H9 (cell line): ENCODE results near the gene ABCG8. TPM values are rescaled to one million over a fixed set of nuclear protein-coding genes. Genes with fewer than 3 reads are reported as not detected.

ENCODE experiments used
- DNase-seq: peaks from one replicate; pipeline ENCODE4 v3.0.0-alpha.2; 2017
- H2AFZ ChIP-seq: one replicate; pipeline ENCODE4 v1.6.1; 2013; ENCODE audit warnings: mild to moderate bottlenecking, low read length, control low read depth, moderate library complexity
- H2AK5ac ChIP-seq: 2 replicates; pipeline ENCODE4 v1.6.1; 2013; ENCODE audit warnings: low read length, control low read depth, mixed read lengths; ENCODE audit not compliant: insufficient read length
- H2BK120ac ChIP-seq: one replicate; pipeline ENCODE4 v1.6.1; 2013; ENCODE audit warnings: low read depth, mild to moderate bottlenecking, low read length, control low read depth, inconsistent platforms; ENCODE audit not compliant: poor library complexity, severe bottlenecking
- H2BK12ac ChIP-seq: 2 replicates; pipeline ENCODE4 v1.6.1; 2013; ENCODE audit warnings: low read length, control low read depth, mixed read lengths, low read depth; ENCODE audit not compliant: insufficient read length
- H2BK15ac ChIP-seq: 2 replicates; pipeline ENCODE4 v1.6.1; 2013; ENCODE audit warnings: low read depth, low read length, control low read depth
- H2BK20ac ChIP-seq: one replicate; pipeline ENCODE4 v1.6.1; 2013; ENCODE audit warnings: low read depth, mild to moderate bottlenecking, low read length, control low read depth, inconsistent platforms; ENCODE audit not compliant: poor library complexity, severe bottlenecking
- H2BK5ac ChIP-seq: 2 replicates; pipeline ENCODE4 v1.6.1; 2013; ENCODE audit warnings: low read length, control low read depth, mixed read lengths; ENCODE audit not compliant: insufficient read length
- H3K14ac ChIP-seq: 2 replicates; pipeline ENCODE4 v1.6.1; 2013; ENCODE audit warnings: low read length, control low read depth; ENCODE audit not compliant: insufficient read depth
- H3K18ac ChIP-seq: 2 replicates; pipeline ENCODE4 v1.6.1; 2013; ENCODE audit warnings: low read depth, mild to moderate bottlenecking, mixed read lengths, low read length, control low read depth; ENCODE audit not compliant: insufficient read length
- H3K23ac ChIP-seq: 2 replicates; pipeline ENCODE4 v1.6.1; 2013; ENCODE audit warnings: low read length, control low read depth, mixed read lengths, low read depth; ENCODE audit not compliant: insufficient read length
- H3K23me2 ChIP-seq: 2 replicates; pipeline ENCODE4 v1.6.1; 2013; ENCODE audit warnings: low read depth, mild to moderate bottlenecking, mixed read lengths, low read length, control low read depth; ENCODE audit not compliant: insufficient read length, poor library complexity, severe bottlenecking
- H3K27ac ChIP-seq: 2 replicates; pipeline ENCODE4 v1.5.1; 2013; ENCODE audit warnings: low read length, control low read depth, mixed read lengths, low read depth; ENCODE audit not compliant: insufficient read length
- H3K27me3 ChIP-seq: 2 replicates; pipeline ENCODE4 v1.6.1; 2013; ENCODE audit warnings: low read length, control low read depth, inconsistent platforms; ENCODE audit not compliant: insufficient read depth
- H3K4ac ChIP-seq: 2 replicates; pipeline ENCODE4 v1.6.1; 2013; ENCODE audit warnings: low read depth, mild to moderate bottlenecking, control low read depth, inconsistent platforms, low read length, moderate library complexity
- H3K4me1 ChIP-seq: 2 replicates; pipeline ENCODE4 v1.6.1; 2013; ENCODE audit warnings: low read length, control low read depth, inconsistent platforms; ENCODE audit not compliant: insufficient read depth
- H3K4me2 ChIP-seq: 2 replicates; pipeline ENCODE4 v1.6.1; 2013; ENCODE audit warnings: low read length, control low read depth, mixed read lengths; ENCODE audit not compliant: insufficient read length, insufficient read depth
- H3K56ac ChIP-seq: 2 replicates; pipeline ENCODE4 v1.6.1; 2013; ENCODE audit warnings: low read depth, mild to moderate bottlenecking, mixed read lengths, low read length, control low read depth; ENCODE audit not compliant: insufficient read length
- H3K79me1 ChIP-seq: 2 replicates; pipeline ENCODE4 v1.6.1; 2013; ENCODE audit warnings: low read depth, mild to moderate bottlenecking, moderate library complexity, low read length, control low read depth, inconsistent platforms; ENCODE audit not compliant: insufficient read depth, poor library complexity, severe bottlenecking
- H3K79me2 ChIP-seq: 2 replicates; pipeline ENCODE4 v1.6.1; 2013; ENCODE audit warnings: low read length, control low read depth, inconsistent platforms; ENCODE audit not compliant: insufficient read depth
- H3K9ac ChIP-seq: 2 replicates; pipeline ENCODE4 v1.6.1; 2013; ENCODE audit warnings: low read length, control low read depth, mixed read lengths; ENCODE audit not compliant: insufficient read length; ENCODE audit errors: extremely low read depth
- H3K9me3 ChIP-seq: one replicate; pipeline ENCODE4 v1.6.1; 2013; ENCODE audit warnings: low read depth, low read length, inconsistent platforms; ENCODE audit not compliant: control insufficient read depth
- H3T11ph ChIP-seq: one replicate; pipeline ENCODE4 v1.6.1; 2013; ENCODE audit warnings: mild to moderate bottlenecking, low read length, control low read depth, inconsistent platforms
- H4K20me1 ChIP-seq: one replicate; pipeline ENCODE4 v1.6.1; 2013; ENCODE audit not compliant: control insufficient read depth, insufficient read length, insufficient read depth
- H4K5ac ChIP-seq: 2 replicates; pipeline ENCODE4 v1.6.1; 2013; ENCODE audit warnings: low read depth, mild to moderate bottlenecking, mixed read lengths, low read length, control low read depth; ENCODE audit not compliant: insufficient read length
- H4K8ac ChIP-seq: replicated peaks from 2 replicates; pipeline ENCODE4 v1.6.1; 2013; ENCODE audit warnings: low read length, control low read depth, mixed read lengths, low read depth; ENCODE audit not compliant: insufficient read length
- H4K91ac ChIP-seq: 2 replicates; pipeline ENCODE4 v1.6.1; 2013; ENCODE audit warnings: low read depth, mild to moderate bottlenecking, moderate library complexity, mixed read lengths, low read length, control low read depth; ENCODE audit not compliant: insufficient read length
- H3K27ac Mint-ChIP-seq, 3 experiments: 2 replicates in 2 of 3; 3 replicates in 1 of 3; pipeline ENCODE4 v1.8.0; 2020 to 2021; ENCODE audit warnings: mixed read lengths in 3 of 3, mild to moderate bottlenecking in 1 of 3, moderate library complexity in 1 of 3
- H3K27me3 Mint-ChIP-seq: 2 replicates; pipeline ENCODE4 v1.8.0; 2021; ENCODE audit warnings: low read depth, mild to moderate bottlenecking, moderate library complexity, mixed read lengths
- H3K36me3 Mint-ChIP-seq, 3 experiments: 2 replicates in 2 of 3; 3 replicates in 1 of 3; pipeline ENCODE4 v1.8.0; 2020 to 2021; ENCODE audit warnings: low read depth in 3 of 3, mixed read lengths in 3 of 3; ENCODE audit not compliant: insufficient read depth in 1 of 3
- H3K4me1 Mint-ChIP-seq, 2 experiments: 2 replicates each; pipeline ENCODE4 v1.8.0; 2020; ENCODE audit warnings: mixed read lengths in 2 of 2
- H3K4me3 Mint-ChIP-seq, 2 experiments: 2 replicates in 1 of 2; 3 replicates in 1 of 2; pipeline ENCODE4 v1.8.0; 2020 to 2021; ENCODE audit warnings: mild to moderate bottlenecking in 2 of 2, mixed read lengths in 2 of 2, moderate library complexity in 1 of 2
- H3K9me3 Mint-ChIP-seq, 2 experiments: 2 replicates in 1 of 2; 3 replicates in 1 of 2; pipeline ENCODE4 v1.8.0; 2020; ENCODE audit warnings: mild to moderate bottlenecking in 2 of 2, mixed read lengths in 2 of 2, moderate library complexity in 1 of 2
- CTCF ChIP-seq: fragments of 200-600 bp; sonication (generic); conservative IDR thresholded peaks from 3 replicates; pipeline ENCODE4 v1.8.0; 2021; ENCODE audit warnings: antibody characterized with exemption, mild to moderate bottlenecking
- WGBS: extraction: QIAGEN DNeasy Blood & Tissue Kit; methylation state at CpG from one replicate; pipeline ENCODE4 v1.1.7; 2013; ENCODE audit warnings: missing lambda C conversion rate, low lambda C conversion rate, mixed read lengths; ENCODE audit not compliant: insufficient read length; ENCODE audit errors: extremely low coverage; 5-methylcytosine and 5-hydroxymethylcytosine counted together
- total RNA-seq: library from RNA; stranded (reverse); gene quantifications from 2 replicates; pipeline ENCODE4 v1.2.1, GENCODE V29; 2021

ABCG8 gene
- total RNA-seq, 1 experiment from 2014 or later, result not detected

DNA sequence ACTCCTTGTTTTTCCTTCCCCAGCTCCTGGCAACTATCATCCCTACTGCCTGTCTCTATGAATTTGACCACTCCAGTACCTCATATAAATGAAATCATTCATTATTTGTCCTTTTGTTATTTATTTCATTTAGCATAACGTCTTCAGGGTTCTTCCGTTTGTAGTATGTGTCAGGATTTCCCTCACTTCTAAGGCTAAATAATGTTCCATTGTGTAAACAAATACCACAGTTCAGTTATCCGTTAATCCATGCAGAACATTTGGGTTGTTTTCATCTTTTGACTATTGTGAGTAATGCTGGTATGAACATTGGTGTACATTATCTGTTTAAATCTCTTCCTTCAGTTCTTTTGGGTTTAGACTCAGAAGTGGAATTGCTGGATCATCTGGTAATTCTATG is 46.1 kb upstream of the ABCG8 start:
- Histone ChIP-seq H2BK5ac (no peak overlapping the region), H4K8ac (no peak overlapping the region), H2BK12ac (no peak overlapping the region), H3K4me2 (no peak overlapping the region), H3K4me1 (no peaks in the 10 kb centered on the region), H3K18ac (no peak overlapping the region), H3K27ac (no peak overlapping the region), H2AK5ac (no peak overlapping the region), H2BK15ac (no peak overlapping the region), H3K4ac (no peak overlapping the region), H3K56ac (no peak overlapping the region), H4K20me1 (no peaks in the 10 kb centered on the region), H3K9me3 (no peaks in the 10 kb centered on the region), H3K79me2 (no peaks in the 10 kb centered on the region), H2BK120ac (no peak overlapping the region), H2BK20ac (no peak overlapping the region), H3K27me3 (no peaks in the 10 kb centered on the region), H3K23ac (no peak overlapping the region), H4K91ac (no peak overlapping the region), H3K79me1 (no peaks in the 10 kb centered on the region), H3K23me2 (no peaks in the 10 kb centered on the region), H3K9ac (no peak overlapping the region), H3K14ac (no peak overlapping the region), H3T11ph (no peak overlapping the region), H4K5ac (no peak overlapping the region), H2AFZ (no peak overlapping the region)
- no peak for DNase-seq
- H3K9me3 Mint-ChIP-seq, result no peaks in the 10 kb centered on the region
- H3K36me3 Mint-ChIP-seq, result no peaks in the 10 kb centered on the region
- no peaks in the 10 kb centered on the region for H3K27me3 Mint-ChIP-seq
- no peaks in the 10 kb centered on the region for H3K4me1 Mint-ChIP-seq
- no CpG with 5 or more reads among the region's 3 CpGs for WGBS
- no peak overlapping the region for H3K27ac Mint-ChIP-seq
- no peak overlapping the region for H3K4me3 Mint-ChIP-seq
- no peak for TF ChIP-seq CTCF
